ENCODE results near the gene IGLL1. TPM values are rescaled to one million over a fixed set of nuclear protein-coding genes. Genes with fewer than 3 reads are reported as not detected.

Gene IGLL1
- total and polyA plus RNA-seq, 2 donors (not counting 3 experiments of a cell fraction or from before 2014, with no cell fraction given), result not detected

GRCh38 chr22:23604939-23605712 lies 25.0 kb upstream of the IGLL1 start:
- ChIA-PET POLR2A (no interaction called here), CTCF (interaction anchor here (1.0 to 4.2 kb wide), 2 partner anchors 14 to 23 kb away, joined by 3 to 12 read pairs; no protein-coding TSS in a partner anchor)
- Histone ChIP-seq H3K36me3 (ENCODE audit: control insufficient read depth in 2 of 2, extremely low read depth in 1 of 2, insufficient read depth in 2 of 2, low read length in 2 of 2) (no peaks in the 10 kb centered on the region), H3K9me1 (replicated peaks; ENCODE audit: control insufficient read depth, extremely low read depth, insufficient read depth, low read length) (no peaks in the 10 kb centered on the region), H3K9ac (replicated peaks; ENCODE audit: extremely low read depth, insufficient read depth, low read length) (no peak overlapping the region), H3K4me2 (ENCODE audit: insufficient read depth, low read length) (no peak overlapping the region), H3K79me2 (ENCODE audit: control insufficient read depth, insufficient read depth, low read length) (no peaks in the 10 kb centered on the region), H3K27me3 (ENCODE audit: control insufficient read depth in 2 of 2, insufficient read depth in 2 of 2, low read length in 2 of 2) (no peaks in the 10 kb centered on the region), H3K27ac (ENCODE audit: insufficient read depth, low read depth, low read length) (no peak overlapping the region), H2AFZ (ENCODE audit: low read depth, low read length) (no peak overlapping the region), H3K9me3 (replicated peaks; ENCODE audit: control insufficient read depth, insufficient read depth, low read length) (no peaks in the 10 kb centered on the region), H4K20me1 (replicated peaks; ENCODE audit: control insufficient read depth, extremely low read depth, insufficient read depth, low read length) (no peaks in the 10 kb centered on the region), H3K4me3 (replicated peaks in 1 of 3; ENCODE audit: insufficient read depth in 1 of 3, low read depth in 1 of 3, low read length in 3 of 3) (no peak overlapping the region), H3K4me1 (ENCODE audit: control insufficient read depth, extremely low read depth, insufficient read depth, low read length) (no peaks in the 10 kb centered on the region)
- dilution Hi-C loops (cut with MboI; ENCODE audit: extremely low pct_ligation_motif_present, low sequenced_read_pairs) (no loop called here), intact Hi-C loops (cut with micrococcal nuclease) (no loop called here)
- FAIRE-seq (no peak), DNase-seq (ENCODE audit: low read depth, low spot score) (no peak)
- no peak for TF ChIP-seq GATA2 (IDR thresholded peaks at IDR 0.05; ENCODE audit: insufficient read depth, insufficient read length, low read depth, low read length)
- no peak for TF ChIP-seq EZH2 (IDR thresholded peaks at IDR 0.05; ENCODE audit: borderline replicate concordance, low read depth, low read length, severe bottlenecking)
- no peak for TF ChIP-seq POLR2AphosphoS5 (IDR thresholded peaks at IDR 0.05; ENCODE audit: insufficient read depth, low read depth, low read length)
- TF ChIP-seq JUN (IDR thresholded peaks at IDR 0.05; ENCODE audit: borderline replicate concordance, insufficient read depth, insufficient read length, low read depth), result no peak
- TF ChIP-seq MYC (IDR thresholded peaks at IDR 0.05; ENCODE audit: low read depth, low read length), result no peak
- TF ChIP-seq, protein P1, sequence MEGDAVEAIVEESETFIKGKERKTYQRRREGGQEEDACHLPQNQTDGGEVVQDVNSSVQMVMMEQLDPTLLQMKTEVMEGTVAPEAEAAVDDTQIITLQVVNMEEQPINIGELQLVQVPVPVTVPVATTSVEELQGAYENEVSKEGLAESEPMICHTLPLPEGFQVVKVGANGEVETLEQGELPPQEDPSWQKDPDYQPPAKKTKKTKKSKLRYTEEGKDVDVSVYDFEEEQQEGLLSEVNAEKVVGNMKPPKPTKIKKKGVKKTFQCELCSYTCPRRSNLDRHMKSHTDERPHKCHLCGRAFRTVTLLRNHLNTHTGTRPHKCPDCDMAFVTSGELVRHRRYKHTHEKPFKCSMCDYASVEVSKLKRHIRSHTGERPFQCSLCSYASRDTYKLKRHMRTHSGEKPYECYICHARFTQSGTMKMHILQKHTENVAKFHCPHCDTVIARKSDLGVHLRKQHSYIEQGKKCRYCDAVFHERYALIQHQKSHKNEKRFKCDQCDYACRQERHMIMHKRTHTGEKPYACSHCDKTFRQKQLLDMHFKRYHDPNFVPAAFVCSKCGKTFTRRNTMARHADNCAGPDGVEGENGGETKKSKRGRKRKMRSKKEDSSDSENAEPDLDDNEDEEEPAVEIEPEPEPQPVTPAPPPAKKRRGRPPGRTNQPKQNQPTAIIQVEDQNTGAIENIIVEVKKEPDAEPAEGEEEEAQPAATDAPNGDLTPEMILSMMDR (IDR thresholded peaks at IDR 0.05; ENCODE audit: extremely low read depth in 1 of 2, insufficient read depth in 1 of 2, low read depth in 1 of 2, low read length in 2 of 2), result no peak
- TF ChIP-seq POLR2A (IDR thresholded peaks at IDR 0.05; ENCODE audit: low read depth, low read length), result no peak
- no peak for TF ChIP-seq FOS (IDR thresholded peaks at IDR 0.05; ENCODE audit: borderline replicate concordance, insufficient read depth, low read length)
- TF ChIP-seq MAX (IDR thresholded peaks at IDR 0.05; ENCODE audit: insufficient read depth, insufficient read length), result no peak
- no TSS peak for BruUV-seq (replicated peaks)
